Endothelial cell of umbilical vein (primary cell): ENCODE data around the gene PTF1A. TPM values are rescaled to one million over a fixed set of nuclear protein-coding genes. Genes with fewer than 3 reads are reported as not detected.
A peak's percentile ranks its signal among the peaks of the same experiment; 100 is the strongest.

ENCODE experiments used
- BruUV-seq: library from RNA; stranded (reverse); fragments of 400-500 nt; replicated peaks from 2 replicates; lab custom pipeline; 2021; lab: Mats Ljungman, UMichigan
- CTCF ChIA-PET: fragments of 300-600, 350-600 bp; sonication (Branson Sonifier 250); formaldehyde crosslinking; loops from one replicate; lab custom pipeline; 2021; ENCODE audit warnings: antibody characterized with exemption, inconsistent platforms; lab: Charles Lee
- POLR2A ChIA-PET: fragments of 300-600, 350-600 bp; sonication (Branson Sonifier 250); formaldehyde crosslinking; loops from one replicate; lab custom pipeline; 2021; ENCODE audit warnings: antibody characterized with exemption, inconsistent platforms; lab: Charles Lee
- DNase-seq: peaks from one replicate; pipeline ENCODE4 v3.0.0-alpha.2; 2011; ENCODE audit warnings: low read depth, low spot score
- FAIRE-seq: peaks from 2 replicates; lab custom pipeline; 2011; peaks lifted over from hg19 to GRCh38; lab: Jason Lieb, UNC
- H2AFZ ChIP-seq: 2 replicates; pipeline ENCODE4 v1.6.0; 2012; ENCODE audit warnings: low read depth, low read length, control low read depth, inconsistent platforms
- H3K27ac ChIP-seq: 2 replicates; pipeline ENCODE4 v1.5.1; 2011; ENCODE audit warnings: low read depth, mild to moderate bottlenecking, control low read depth, low read length, moderate library complexity; ENCODE audit not compliant: insufficient read depth
- H3K27me3 ChIP-seq, 2 experiments: 2 replicates each; pipeline versions ENCODE4 v1.6.0 to v1.6.1; 2011; ENCODE audit warnings: low read length in 2 of 2, mixed read lengths in 1 of 2; ENCODE audit not compliant: control insufficient read depth in 2 of 2, insufficient read depth in 2 of 2
- H3K36me3 ChIP-seq, 2 experiments: 2 replicates in 1 of 2; 3 replicates in 1 of 2; pipeline ENCODE4 v1.5.1; 2011; ENCODE audit warnings: low read length in 2 of 2, mild to moderate bottlenecking in 1 of 2, moderate library complexity in 1 of 2; ENCODE audit not compliant: control insufficient read depth in 2 of 2, insufficient read depth in 2 of 2; ENCODE audit errors: extremely low read depth in 1 of 2
- H3K4me1 ChIP-seq: 3 replicates; pipeline ENCODE4 v1.5.1; 2011; ENCODE audit warnings: mild to moderate bottlenecking, low read length; ENCODE audit not compliant: control insufficient read depth, insufficient read depth; ENCODE audit errors: extremely low read depth
- H3K4me2 ChIP-seq: 2 replicates; pipeline ENCODE4 v1.6.1; 2011; ENCODE audit warnings: low read length, control low read depth, mixed read lengths; ENCODE audit not compliant: insufficient read depth
- H3K4me3 ChIP-seq, 3 experiments: fragments of 200-600 bp in 1 of 3; sonication (generic), shearing (Covaris generic) in 1 of 3; replicated peaks in 1 of 3; 2 replicates each; pipeline ENCODE4 v1.5.1; 2011 to 2016; ENCODE audit warnings: control low read depth in 3 of 3, low read length in 3 of 3, mild to moderate bottlenecking in 2 of 3, inconsistent platforms in 1 of 3, low read depth in 1 of 3, moderate library complexity in 1 of 3; ENCODE audit not compliant: insufficient read depth in 1 of 3
- H3K79me2 ChIP-seq: 2 replicates; pipeline ENCODE4 v1.6.0; 2012; ENCODE audit warnings: low read length, inconsistent platforms; ENCODE audit not compliant: control insufficient read depth, insufficient read depth
- H3K9ac ChIP-seq: replicated peaks from 2 replicates; pipeline ENCODE3; 2011; ENCODE audit warnings: low read length, control low read depth; ENCODE audit not compliant: insufficient read depth; ENCODE audit errors: extremely low read depth
- H3K9me1 ChIP-seq: replicated peaks from 3 replicates; pipeline ENCODE4 v1.6.0; 2011; ENCODE audit warnings: mild to moderate bottlenecking, low read length; ENCODE audit not compliant: control insufficient read depth, insufficient read depth; ENCODE audit errors: extremely low read depth
- H3K9me3 ChIP-seq: replicated peaks from 2 replicates; pipeline ENCODE4 v1.5.1; 2012; ENCODE audit warnings: low read length, inconsistent platforms; ENCODE audit not compliant: control insufficient read depth, insufficient read depth
- H4K20me1 ChIP-seq: replicated peaks from 2 replicates; pipeline ENCODE3; 2011; ENCODE audit warnings: mild to moderate bottlenecking, low read length; ENCODE audit not compliant: control insufficient read depth, insufficient read depth; ENCODE audit errors: extremely low read depth
- EZH2 ChIP-seq: IDR thresholded peaks from 2 replicates; pipeline ENCODE4 v1.6.1; 2012; ENCODE audit warnings: borderline replicate concordance, low read depth, mild to moderate bottlenecking, moderate library complexity, low read length, inconsistent platforms; ENCODE audit not compliant: severe bottlenecking
- FOS ChIP-seq: IDR thresholded peaks from 2 replicates; pipeline ENCODE4 v1.6.1; 2011; ENCODE audit warnings: mild to moderate bottlenecking, low read length, moderate library complexity, borderline replicate concordance; ENCODE audit not compliant: insufficient read depth
- GATA2 ChIP-seq: IDR thresholded peaks from 2 replicates; pipeline ENCODE4 v1.7.0; 2011; ENCODE audit warnings: low read depth, mild to moderate bottlenecking, moderate library complexity, mixed read lengths, low read length; ENCODE audit not compliant: insufficient read length, insufficient read depth
- JUN ChIP-seq: IDR thresholded peaks from 2 replicates; pipeline ENCODE4 v1.6.1; 2011; ENCODE audit warnings: borderline replicate concordance, low read depth; ENCODE audit not compliant: insufficient read length, insufficient read depth
- MAX ChIP-seq: IDR thresholded peaks from 2 replicates; pipeline ENCODE4 v1.6.1; 2011; ENCODE audit not compliant: insufficient read depth, insufficient read length
- MYC ChIP-seq: IDR thresholded peaks from one replicate; pipeline ENCODE4 v1.6.1; 2011; ENCODE audit warnings: mild to moderate bottlenecking, low read depth, low read length
- POLR2A ChIP-seq: IDR thresholded peaks from 2 replicates; pipeline ENCODE4 v1.6.1; 2012; ENCODE audit warnings: low read depth, mild to moderate bottlenecking, control low read depth, low read length
- POLR2AphosphoS5 ChIP-seq: IDR thresholded peaks from 2 replicates; pipeline ENCODE4 v1.6.1; 2012; ENCODE audit warnings: low read depth, mild to moderate bottlenecking, control low read depth, low read length, moderate library complexity; ENCODE audit not compliant: insufficient read depth
- dilution Hi-C: fragments of 300-500 bp; cut with MboI; formaldehyde crosslinking; loops from one replicate; pipeline ENCODE4 v1.15.0; 2019; ENCODE audit warnings: low sequenced_read_pairs; ENCODE audit not compliant: extremely low pct_ligation_motif_present
- intact Hi-C: fragments of 100-400 bp; cut with micrococcal nuclease; formaldehyde crosslinking; loops from one replicate; pipeline ENCODE4 v1.10.0; 2022
- polyA plus RNA-seq, 4 experiments: library from polyadenylated mRNA; depleted of rRNA in 3 of 4; stranded (reverse) in 3 of 4; unstranded in 1 of 4; fragments of >200 nt; gene quantifications; 2 replicates each; pipeline versions ENCODE4 v1.2.1 to v1.2.3, GENCODE V29; 2011 to 2012; ENCODE audit warnings: missing spikeins in 1 of 4
- total RNA-seq: library from RNA; stranded (reverse); gene quantifications from 2 replicates; pipeline ENCODE4 v1.2.3, GENCODE V29; 2021
- TF ChIP-seq, protein P1 (sequence below), 2 donors: IDR thresholded peaks; 1 replicate in 1 of 2; 2 replicates in 1 of 2; pipeline ENCODE4 v1.5.1; 2011; ENCODE audit warnings: low read length in 2 of 2, mild to moderate bottlenecking in 2 of 2, moderate library complexity in 2 of 2, control low read depth in 1 of 2, inconsistent platforms in 1 of 2, low read depth in 1 of 2; ENCODE audit not compliant: insufficient read depth in 1 of 2; ENCODE audit errors: extremely low read depth in 1 of 2

Gene PTF1A
- total and polyA plus RNA-seq, 2 donors (not counting 3 experiments of a cell fraction or from before 2014, with no cell fraction given) = not detected

DNA sequence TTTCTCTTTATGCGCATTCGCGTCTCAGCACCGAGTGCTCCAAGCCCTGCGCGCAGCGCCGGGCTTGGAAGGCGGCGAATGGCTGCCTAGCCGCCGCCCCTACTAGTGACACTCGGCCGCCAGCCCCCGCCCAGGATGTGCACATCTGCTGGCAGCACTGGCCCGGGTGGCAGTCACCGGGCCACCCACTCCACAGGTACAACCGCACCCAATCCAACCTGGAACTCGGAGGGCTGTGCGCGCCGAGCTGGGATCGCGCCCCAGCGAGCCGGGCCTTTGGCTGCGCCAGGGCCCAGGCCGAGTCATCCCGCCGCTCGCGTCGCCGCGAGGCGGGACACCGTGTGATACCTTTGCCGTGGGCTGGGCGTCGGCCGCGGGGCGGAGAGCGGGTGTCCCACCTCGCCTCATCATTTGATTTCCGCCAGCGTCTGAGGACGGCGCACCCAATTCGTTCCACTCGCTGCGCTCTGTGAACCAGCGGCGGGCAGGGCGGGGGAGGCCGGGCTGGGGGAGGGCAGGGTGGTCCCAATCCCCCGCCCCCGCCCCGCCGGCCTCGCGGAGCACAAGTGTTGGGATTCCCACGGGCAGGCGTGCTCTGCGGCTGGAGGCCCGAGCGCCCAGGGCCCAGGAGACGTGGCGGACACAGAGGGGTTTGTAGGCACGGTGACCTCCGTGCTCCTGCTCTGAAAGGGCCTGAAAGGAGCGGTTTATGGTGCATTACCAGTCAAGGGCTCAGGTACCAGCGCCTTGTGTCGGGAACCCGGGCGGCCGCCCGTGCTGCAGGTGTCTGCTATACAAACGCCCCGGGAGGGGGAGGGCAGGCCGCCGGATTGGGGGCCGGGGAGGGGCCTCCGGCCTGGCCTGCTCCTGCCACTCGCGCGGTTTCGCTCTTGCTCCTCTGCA, 17.8 kb upstream of the PTF1A start:
- Histone ChIP-seq H3K79me2 (no peaks in the 10 kb centered on the region), H3K4me1 (no peaks in the 10 kb centered on the region), H3K4me3 (no peak overlapping the region), H3K27ac (no peak overlapping the region), H3K9ac (no peak overlapping the region), H3K4me2 (no peak overlapping the region), H3K9me3 (no peaks in the 10 kb centered on the region), H3K27me3 (peaks cover 39 to 40% of the 10 kb centered on the region in 2 experiments), H3K36me3 (no peaks in the 10 kb centered on the region), H3K9me1 (no peaks in the 10 kb centered on the region), H4K20me1 (no peaks in the 10 kb centered on the region), H2AFZ (no peak overlapping the region)
- POLR2A ChIA-PET = no interaction called here
- CTCF ChIA-PET = no interaction called here
- TF ChIP-seq EZH2 (peak; percentile 71), MAX (no peak)
- intact Hi-C loops = no loop called here
- dilution Hi-C loops = no loop called here
- FAIRE-seq (no peak), DNase-seq (no peak)
- no TSS peak for BruUV-seq

DNA sequence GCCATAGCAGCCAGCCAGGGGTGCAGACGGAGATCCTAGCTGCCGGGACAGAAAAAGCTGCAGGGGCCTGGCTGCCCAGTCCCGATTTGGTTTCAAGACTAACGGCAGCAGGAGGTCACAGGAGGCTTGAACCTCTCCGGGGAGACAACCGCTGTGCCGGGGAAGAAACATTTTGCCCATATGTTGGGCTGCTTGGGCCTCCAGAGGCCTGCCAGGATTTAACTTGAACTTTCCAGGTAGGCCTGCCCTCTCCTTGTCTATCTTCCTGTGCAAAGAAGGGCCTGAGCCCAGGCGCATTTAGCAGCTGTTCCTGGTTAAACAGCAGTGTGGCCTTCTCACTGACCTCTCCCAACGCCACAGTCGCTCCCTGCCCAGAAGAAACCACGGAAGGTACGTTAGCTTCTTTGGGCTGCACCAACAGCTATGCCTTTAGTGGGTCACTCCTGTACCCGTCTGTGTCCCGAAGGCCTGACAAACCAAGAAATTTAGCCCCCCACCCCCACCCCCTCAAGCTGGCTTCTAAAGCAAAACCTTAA, 17.1 kb upstream of the PTF1A start:
- FAIRE-seq = no peak
- CTCF ChIA-PET = no interaction called here
- no peak for DNase-seq
- Histone ChIP-seq H3K4me1 (no peaks in the 10 kb centered on the region), H2AFZ (no peak overlapping the region), H3K4me3 (no peak overlapping the region), H3K27ac (no peak overlapping the region), H3K4me2 (no peak overlapping the region), H4K20me1 (no peaks in the 10 kb centered on the region), H3K9ac (no peak overlapping the region), H3K9me3 (no peaks in the 10 kb centered on the region), H3K36me3 (no peaks in the 10 kb centered on the region), H3K79me2 (no peaks in the 10 kb centered on the region), H3K27me3 (peaks cover 39 to 40% of the 10 kb centered on the region in 2 experiments), H3K9me1 (no peaks in the 10 kb centered on the region)
- dilution Hi-C loops (no loop called here), intact Hi-C loops (no loop called here)
- BruUV-seq = no TSS peak
- TF ChIP-seq MAX (no peak), POLR2A (no peak), JUN (no peak), MYC (no peak), FOS (no peak), GATA2 (no peak), EZH2 (no peak), POLR2AphosphoS5 (no peak)
- TF ChIP-seq, protein P1, sequence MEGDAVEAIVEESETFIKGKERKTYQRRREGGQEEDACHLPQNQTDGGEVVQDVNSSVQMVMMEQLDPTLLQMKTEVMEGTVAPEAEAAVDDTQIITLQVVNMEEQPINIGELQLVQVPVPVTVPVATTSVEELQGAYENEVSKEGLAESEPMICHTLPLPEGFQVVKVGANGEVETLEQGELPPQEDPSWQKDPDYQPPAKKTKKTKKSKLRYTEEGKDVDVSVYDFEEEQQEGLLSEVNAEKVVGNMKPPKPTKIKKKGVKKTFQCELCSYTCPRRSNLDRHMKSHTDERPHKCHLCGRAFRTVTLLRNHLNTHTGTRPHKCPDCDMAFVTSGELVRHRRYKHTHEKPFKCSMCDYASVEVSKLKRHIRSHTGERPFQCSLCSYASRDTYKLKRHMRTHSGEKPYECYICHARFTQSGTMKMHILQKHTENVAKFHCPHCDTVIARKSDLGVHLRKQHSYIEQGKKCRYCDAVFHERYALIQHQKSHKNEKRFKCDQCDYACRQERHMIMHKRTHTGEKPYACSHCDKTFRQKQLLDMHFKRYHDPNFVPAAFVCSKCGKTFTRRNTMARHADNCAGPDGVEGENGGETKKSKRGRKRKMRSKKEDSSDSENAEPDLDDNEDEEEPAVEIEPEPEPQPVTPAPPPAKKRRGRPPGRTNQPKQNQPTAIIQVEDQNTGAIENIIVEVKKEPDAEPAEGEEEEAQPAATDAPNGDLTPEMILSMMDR (IDR thresholded peaks at IDR 0.05; ENCODE audit: extremely low read depth in 1 of 2, insufficient read depth in 1 of 2, low read depth in 1 of 2, low read length in 2 of 2) = no peak
- POLR2A ChIA-PET = no interaction called here
